DMS79 (cell line): ENCODE data around the gene CPT1B.
"Not testable (repeated sequence)": the region's sequence is repeated elsewhere in the genome, so short reads cannot be mapped to it uniquely, and the experiment has no call there.

Source experiments
- DNase-seq: peaks from one replicate; lab custom pipeline; 2025; lab: John Stamatoyannopoulos, UW

CPT1B gene

DNA sequence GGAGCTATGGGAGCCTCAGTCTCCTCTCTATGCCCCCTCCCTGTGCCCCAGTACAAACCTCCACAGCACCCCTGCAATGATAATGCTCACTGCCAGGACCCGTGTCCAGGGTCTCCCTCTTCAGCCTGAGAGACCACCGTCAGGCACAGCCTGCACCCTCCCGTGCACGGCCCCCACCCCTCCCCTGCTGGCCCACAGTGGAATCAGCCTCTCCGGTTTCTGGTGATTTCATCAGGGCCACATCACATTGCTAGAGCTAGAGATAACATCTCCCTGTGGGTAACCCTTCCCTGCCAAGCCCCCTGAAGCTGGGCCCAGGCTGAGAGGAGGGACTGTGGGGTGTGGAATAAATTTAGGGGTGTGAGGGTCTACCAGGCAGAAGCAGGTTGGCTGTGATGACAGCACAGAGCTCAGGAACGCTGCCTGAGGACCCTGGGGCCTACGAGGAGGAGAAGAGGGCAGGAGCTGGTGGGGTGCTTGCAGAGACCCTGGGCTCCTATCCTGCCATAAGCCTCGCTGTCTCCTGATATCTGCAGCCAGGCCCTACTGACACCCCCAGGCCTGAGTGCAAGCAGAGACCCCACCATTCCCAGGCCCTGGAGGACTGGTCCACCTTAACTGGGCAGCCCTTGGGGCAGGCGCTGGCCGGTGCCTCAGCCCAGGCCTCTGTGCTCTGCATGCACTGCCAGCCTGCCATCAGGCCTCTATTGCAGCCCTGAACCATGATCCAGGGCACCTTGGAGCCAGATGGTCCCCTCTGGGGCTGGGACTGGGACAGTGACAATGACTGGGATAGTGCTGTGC, 32.5 kb downstream of the CPT1B start, which contains the start of gene KLHDC7B:
KLHDC7B (plus strand) TSS at position 378 of the 804 bp plus-strand sequence; CDS start at position 723, 345 bp downstream.
- DNase-seq, result no peak

DNA sequence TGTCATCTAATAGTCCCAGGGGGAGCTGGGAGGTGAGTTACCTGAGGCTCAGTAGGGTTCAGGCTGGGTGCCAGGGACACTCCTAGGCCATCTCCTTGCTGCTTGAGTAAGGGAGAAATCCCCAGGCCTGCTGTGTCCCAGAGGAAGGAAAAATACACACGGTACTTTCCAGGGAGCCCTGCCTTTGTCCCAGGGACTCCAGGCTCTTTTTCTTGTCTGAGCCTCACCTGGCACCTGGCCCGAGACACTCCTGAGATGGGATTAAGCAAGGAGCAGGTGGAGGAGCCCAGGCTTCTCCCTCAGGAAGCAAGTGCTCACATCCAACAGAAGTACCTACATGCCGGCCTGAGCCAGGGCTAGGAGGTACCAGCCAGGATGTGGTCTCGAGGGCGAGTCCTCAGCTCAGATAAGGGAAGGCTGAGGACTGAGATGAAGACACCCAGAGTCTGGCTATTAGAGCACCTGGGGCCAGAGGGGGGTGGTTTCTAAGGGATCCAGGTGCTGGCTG, 33.4 kb downstream of the CPT1B start:
- DNase-seq, result peak; percentile 73

- DNase-seq, result no peak
These were observed 34.0 kb downstream of the CPT1B start for GRCh38 chr22:50544078-50544745.

GRCh38 chr22:50542416-50542927, 35.8 kb downstream of the CPT1B start:
- no peak for DNase-seq

GRCh38 chr22:50541667-50542026, 36.6 kb downstream of the CPT1B start:
- DNase-seq, result not testable (repeated sequence)

DNA sequence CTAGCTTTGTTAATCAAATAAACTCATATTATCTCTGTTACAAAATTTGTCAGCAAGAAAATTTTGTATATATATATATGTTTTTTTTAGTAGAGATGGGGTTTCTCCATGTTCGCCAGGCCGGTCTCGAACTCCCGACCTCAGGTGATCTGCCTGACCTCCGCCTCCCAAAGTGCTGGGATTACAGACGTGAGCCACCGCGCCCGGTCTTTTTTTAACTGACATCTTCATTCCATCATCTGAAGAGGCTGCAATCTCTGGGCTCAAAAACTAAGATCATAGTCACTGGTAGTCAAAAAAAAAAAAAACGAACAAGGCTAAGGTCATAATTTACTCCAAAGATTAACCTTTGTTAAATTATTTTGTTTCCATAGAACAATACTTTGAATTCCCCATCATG, 37.8 kb downstream of the CPT1B start:
- no peak for DNase-seq

- DNase-seq, result no peak
These were observed 40.5 kb downstream of the CPT1B start for GRCh38 chr22:50537765-50538164.

GRCh38 chr22:50536226-50536625, 42.0 kb downstream of the CPT1B start:
- no peak for DNase-seq

GRCh38 chr22:50535113-50535512, 43.1 kb downstream of the CPT1B start:
- DNase-seq, result no peak

DNA sequence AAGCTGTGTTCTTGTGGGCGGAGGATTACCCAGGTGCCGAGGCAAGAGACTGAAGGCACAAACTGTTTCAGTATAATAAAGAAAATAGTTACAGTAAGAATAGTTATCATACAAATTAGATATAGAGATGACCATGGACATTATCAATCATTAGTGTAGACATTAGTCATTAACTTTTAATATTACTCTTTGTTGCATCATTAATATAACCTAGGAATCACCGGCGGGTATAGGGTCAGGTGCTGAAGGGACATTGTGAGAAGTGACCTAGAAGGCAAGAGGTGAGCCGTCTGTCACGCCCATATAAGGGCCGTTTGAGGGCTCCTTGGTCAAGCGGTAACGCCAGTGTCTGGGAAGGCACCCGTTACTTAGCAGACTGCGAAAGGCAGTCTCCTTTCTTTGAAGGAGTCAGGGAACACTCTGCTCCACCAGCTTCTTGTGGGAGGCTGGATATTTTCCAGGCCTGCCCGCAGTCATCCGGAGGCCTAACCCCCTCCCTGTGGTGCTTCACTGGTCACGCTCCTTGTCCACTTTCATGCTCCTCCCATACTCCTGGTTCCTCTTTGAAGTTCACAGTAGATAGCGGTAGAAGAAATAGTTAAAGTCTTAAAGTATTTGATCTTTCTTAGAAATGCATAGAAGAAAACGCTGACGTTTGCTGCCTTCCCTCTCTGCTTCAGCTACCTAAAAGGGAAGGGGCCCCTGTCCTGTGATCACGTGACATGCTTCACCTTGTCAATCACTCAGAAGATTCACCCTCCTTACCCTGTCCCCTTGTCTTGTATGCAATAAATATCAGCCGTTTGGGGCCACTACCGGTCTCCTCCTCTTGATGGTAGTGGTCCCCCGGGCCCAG, 44.1 kb downstream of the CPT1B start:
- not testable (repeated sequence) for DNase-seq

GRCh38 chr22:50532824-50533796, 45.1 kb downstream of the CPT1B start:
- no peak for DNase-seq

- DNase-seq, result no peak
These were observed 46.1 kb downstream of the CPT1B start for GRCh38 chr22:50531962-50532674.

DNA sequence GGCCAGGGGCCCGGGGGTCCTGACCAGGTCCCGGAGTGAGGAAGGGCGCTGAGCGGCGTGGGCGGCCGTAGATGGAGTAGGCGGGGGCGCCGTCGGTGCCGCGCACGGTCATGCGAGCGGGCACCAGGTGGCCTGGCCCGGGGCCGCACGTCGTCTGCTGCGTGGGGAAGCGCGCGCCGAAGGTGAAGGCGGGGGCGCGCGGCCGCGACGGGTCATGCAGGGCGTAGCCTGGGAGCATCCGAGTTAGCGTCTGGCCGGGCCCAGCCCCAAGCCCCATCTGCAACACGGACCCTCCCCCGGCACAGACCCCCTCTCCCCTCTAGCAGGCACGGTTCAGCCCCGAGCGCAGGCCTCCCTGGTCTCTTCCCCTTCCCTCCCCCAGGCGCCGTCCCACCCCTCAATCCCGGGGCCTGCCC, 46.7 kb downstream of the CPT1B start:
- DNase-seq, result no peak

DNA sequence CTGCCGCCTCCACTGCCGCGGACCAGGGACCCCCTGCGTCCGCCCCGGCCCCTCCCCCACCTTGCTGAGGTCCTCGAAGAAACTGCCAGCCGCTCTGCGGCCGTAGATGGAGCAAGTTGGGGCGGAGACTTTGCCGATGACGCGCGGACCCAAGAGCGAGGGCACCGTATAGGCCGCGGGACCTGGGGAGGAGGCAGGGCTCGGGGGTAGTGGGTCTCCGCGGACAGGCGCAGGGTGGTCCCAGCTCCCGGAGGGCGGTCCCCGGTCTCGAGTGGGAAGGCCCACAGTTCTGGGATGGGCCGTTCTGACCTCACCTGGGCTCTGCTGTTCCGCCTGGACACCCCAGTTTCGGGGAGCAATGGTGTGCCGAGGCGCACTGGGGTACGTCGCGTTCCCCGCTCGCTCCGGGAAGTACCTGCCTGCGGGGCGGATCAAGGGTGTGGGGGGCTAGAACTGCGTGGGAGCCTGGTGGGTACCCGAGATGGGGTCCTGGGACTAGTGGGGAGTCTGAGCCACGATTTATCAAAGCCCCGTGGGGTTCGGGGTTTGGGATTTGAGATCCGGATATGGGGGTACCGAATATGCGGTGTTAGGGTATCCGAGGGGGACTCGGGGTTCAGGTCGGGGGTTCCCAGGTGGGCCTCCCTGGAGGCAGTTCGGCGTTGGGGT, 47.2 kb downstream of the CPT1B start:
- DNase-seq, result peak; percentile 36

DNA sequence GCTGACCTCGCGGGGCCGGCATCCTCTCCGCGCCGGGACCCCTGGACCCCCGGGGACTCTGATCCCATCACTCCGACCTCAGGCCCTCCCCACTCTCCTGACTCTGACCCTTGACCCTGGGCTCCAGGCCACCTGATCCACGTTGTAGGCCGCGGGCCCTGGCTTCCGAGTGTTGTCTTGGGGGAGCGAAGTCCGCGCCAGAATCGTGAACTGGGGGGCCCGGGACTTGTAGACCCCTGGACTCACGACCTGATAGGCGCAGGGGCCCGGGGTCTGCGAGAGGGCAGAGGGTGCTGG, 47.7 kb downstream of the CPT1B start:
- no peak for DNase-seq

DNA sequence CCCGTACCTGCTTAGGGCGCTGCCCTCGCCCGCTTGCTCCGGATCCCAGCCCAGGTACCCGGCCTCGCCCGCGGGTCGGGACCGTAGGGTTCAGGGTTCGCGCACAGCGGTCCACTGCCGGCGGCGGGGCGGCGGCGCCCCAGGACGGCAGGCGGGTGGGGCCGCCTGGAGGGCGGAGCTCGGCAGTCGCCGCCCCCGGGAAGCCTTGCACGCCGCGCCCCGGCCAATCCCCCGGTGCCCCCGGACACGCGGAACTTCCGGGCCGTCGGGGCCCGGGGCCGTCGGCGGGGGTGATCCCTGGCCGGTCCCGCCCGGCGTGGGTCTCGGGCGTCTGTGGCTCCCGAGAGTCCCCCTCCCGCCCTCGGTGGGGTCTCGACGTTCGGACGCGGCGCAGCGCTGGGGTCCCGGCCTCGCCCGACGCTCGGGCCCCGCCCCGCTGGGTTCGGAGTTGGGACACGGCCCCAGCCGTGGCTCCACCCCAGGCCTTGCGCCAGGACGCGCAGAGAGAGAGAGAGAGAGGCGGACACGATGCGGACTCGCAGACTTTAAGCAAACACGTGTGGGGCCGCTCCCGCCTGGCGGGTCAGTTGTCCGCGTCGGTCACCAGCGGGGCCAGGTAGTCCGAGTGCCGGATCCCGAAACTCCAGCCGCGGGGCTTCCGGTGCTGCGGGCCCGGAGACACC, 48.2 kb downstream of the CPT1B start, which contains the start of gene TYMP:
TYMP (minus strand) TSS at position 116 of the 683 bp plus-strand sequence. CDS start 303 bp downstream, outside the sequence.
- no peak for DNase-seq

GRCh38 chr22:50529416-50529896, 48.8 kb downstream of the CPT1B start:
- DNase-seq, result no peak

GRCh38 chr22:50528682-50529415, 49.4 kb downstream of the CPT1B start:
- no peak for DNase-seq
